ENCODE results near the gene ITFG1. TPM values are rescaled to one million over a fixed set of nuclear protein-coding genes. Genes with fewer than 3 reads are reported as not detected.

The ITFG1 gene
- total and polyA plus RNA-seq, 9 of the 15 experiments (the other 6 are each of a cell fraction or from before 2014, with no cell fraction given), result 17.1 to 83.5 (median 35.8) TPM

- TF ChIP-seq, protein P1, sequence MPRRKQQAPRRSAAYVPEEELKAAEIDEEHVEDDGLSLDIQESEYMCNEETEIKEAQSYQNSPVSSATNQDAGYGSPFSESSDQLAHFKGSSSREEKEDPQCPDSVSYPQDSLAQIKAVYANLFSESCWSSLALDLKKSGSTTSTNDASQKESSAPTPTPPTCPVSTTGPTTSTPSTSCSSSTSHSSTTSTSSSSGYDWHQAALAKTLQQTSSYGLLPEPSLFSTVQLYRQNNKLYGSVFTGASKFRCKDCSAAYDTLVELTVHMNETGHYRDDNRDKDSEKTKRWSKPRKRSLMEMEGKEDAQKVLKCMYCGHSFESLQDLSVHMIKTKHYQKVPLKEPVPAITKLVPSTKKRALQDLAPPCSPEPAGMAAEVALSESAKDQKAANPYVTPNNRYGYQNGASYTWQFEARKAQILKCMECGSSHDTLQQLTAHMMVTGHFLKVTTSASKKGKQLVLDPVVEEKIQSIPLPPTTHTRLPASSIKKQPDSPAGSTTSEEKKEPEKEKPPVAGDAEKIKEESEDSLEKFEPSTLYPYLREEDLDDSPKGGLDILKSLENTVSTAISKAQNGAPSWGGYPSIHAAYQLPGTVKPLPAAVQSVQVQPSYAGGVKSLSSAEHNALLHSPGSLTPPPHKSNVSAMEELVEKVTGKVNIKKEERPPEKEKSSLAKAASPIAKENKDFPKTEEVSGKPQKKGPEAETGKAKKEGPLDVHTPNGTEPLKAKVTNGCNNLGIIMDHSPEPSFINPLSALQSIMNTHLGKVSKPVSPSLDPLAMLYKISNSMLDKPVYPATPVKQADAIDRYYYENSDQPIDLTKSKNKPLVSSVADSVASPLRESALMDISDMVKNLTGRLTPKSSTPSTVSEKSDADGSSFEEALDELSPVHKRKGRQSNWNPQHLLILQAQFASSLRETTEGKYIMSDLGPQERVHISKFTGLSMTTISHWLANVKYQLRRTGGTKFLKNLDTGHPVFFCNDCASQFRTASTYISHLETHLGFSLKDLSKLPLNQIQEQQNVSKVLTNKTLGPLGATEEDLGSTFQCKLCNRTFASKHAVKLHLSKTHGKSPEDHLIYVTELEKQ (CRISPR knock-in tag; IDR thresholded peaks at IDR 0.05), result no peak
- TF ChIP-seq FOXA1 (IDR thresholded peaks at IDR 0.05; ENCODE audit: borderline replicate concordance) (no peak), ARID2 (IDR thresholded peaks at IDR 0.05) (no peak), ZNF318 (IDR thresholded peaks at IDR 0.05; ENCODE audit: borderline replicate concordance in 1 of 2, low read depth in 1 of 2) (no peak), NCOA2 (IDR thresholded peaks at IDR 0.05; ENCODE audit: partially characterized antibody in 2 of 2) (no peak), HNRNPK (IDR thresholded peaks at IDR 0.05; ENCODE audit: low read depth, low read length, poor library complexity, severe bottlenecking) (no peak), POU5F1 (IDR thresholded peaks at IDR 0.05; ENCODE audit: borderline replicate concordance, low read depth, low read length, partially characterized antibody) (no peak), RBFOX2 (IDR thresholded peaks at IDR 0.05; ENCODE audit: low read depth, low read length) (peak; percentile 97), ZNF740 (CRISPR knock-in tag; IDR thresholded peaks at IDR 0.05) (no peak), ZNF740 (tag; IDR thresholded peaks at IDR 0.05) (no peak)
- TF ChIP-seq, protein P2, sequence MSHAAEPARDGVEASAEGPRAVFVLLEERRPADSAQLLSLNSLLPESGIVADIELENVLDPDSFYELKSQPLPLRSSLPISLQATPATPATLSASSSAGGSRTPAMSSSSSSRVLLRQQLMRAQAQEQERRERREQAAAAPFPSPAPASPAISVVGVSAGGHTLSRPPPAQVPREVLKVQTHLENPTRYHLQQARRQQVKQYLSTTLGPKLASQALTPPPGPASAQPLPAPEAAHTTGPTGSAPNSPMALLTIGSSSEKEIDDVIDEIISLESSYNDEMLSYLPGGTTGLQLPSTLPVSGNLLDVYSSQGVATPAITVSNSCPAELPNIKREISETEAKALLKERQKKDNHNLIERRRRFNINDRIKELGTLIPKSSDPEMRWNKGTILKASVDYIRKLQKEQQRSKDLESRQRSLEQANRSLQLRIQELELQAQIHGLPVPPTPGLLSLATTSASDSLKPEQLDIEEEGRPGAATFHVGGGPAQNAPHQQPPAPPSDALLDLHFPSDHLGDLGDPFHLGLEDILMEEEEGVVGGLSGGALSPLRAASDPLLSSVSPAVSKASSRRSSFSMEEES (CRISPR knock-in tag; IDR thresholded peaks at IDR 0.05), result no peak
Observed at GRCh38 chr16:47460711-47461597, at the start of gene ITFG1, which contains the start of gene PHKB (continued).
